GM21360 (cell line): ENCODE results near the gene NECTIN3.

Source experiments
- ATAC-seq: cut with Tn5 transposase; IDR thresholded peaks from one replicate; pipeline ENCODE4 v1.9.1; 2021; ENCODE audit warnings: mild to moderate bottlenecking, moderate library complexity; ENCODE audit not compliant: unreplicated experiment

Gene NECTIN3

DNA sequence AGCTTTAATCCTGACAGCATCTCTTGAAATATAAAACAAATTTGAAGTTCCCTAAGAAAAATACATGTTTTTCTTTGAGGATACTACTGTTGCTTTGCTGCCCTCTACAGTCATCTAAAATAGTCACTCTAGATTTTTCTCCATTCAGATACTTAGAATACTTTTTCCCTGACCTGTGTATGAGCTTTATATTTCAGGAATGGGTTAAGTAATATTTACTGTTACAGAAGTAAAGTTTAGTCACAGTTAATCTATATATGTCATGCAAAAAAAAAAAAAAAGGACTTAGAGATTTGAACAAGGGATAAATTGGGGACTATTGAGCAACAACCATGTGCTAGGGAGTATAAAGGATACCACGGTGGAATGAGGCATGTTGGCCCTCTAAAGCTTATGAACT, 8.8 kb downstream of the NECTIN3 start:
- no peak for ATAC-seq

DNA sequence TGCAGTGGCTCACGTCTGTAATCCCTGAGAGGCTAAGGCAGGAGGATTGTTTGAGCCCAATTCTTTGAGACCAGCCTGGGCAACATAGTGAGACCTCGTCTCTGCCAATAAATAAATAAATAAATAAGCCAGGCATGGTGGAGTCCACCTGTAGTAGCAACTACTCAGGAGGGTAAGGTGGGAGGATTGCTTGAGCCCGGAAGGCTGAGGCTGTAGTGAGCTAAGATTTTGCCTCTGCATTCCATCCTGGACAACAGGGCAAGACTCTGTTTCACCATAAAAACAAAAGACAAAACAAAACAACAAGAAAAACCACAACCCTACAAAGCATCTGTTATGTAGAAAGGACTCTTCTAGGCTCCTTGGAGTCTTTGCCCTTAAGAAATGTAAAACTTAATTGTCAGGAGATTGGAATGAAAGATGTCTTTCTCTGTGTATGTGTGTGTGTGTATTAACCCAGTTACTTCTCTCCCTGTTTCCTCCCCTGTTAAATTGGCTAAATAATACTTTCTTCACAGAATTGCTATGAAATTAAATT, 9.5 kb downstream of the NECTIN3 start:
- no peak for ATAC-seq

DNA sequence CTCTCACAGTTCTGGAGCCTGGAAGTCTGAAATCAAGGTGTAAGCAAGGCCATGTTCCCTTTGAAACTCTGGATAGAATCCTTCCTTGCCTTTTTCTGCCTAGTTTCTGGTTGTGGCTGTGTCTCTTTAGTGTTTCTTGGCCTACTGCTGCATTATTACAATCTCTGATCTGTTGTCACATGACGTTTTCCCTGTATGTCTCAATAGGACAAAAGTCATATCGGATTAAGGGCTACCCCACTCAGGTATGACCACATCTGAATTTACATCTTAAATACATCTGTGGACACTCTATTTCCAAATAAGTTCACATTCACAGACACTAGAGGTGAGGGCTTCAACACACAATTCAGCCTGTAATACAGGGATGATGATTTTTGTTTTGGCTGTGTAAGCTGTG, 13.3 kb downstream of the NECTIN3 start:
- ATAC-seq = no peak

DNA sequence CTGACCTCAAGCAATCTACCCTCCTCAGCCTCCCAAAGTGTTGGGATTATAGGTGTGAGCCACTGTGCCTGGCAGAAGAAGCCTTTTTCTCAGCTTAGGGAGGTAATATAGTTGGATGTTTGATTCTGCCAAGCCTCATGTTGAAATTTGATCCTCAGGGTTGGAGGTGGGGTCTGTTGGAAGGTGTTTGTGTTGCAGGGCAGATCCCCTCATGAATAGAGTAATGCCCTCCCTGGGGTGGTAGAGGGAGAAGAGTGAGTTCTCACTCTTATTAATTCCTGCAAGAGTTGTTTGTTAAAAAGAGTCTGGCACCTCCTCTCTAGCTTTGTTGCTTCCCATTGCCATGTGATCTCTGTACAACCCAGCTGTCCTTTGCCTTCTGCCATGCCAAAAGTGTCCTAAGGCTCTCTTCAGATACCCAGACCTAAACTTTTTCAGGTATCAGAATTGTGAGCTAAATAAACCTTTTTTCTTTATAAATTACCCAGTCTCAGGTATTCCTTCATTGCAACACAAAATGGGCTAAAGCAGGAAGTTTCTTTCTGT, 16.4 kb downstream of the NECTIN3 start:
- no peak for ATAC-seq

DNA sequence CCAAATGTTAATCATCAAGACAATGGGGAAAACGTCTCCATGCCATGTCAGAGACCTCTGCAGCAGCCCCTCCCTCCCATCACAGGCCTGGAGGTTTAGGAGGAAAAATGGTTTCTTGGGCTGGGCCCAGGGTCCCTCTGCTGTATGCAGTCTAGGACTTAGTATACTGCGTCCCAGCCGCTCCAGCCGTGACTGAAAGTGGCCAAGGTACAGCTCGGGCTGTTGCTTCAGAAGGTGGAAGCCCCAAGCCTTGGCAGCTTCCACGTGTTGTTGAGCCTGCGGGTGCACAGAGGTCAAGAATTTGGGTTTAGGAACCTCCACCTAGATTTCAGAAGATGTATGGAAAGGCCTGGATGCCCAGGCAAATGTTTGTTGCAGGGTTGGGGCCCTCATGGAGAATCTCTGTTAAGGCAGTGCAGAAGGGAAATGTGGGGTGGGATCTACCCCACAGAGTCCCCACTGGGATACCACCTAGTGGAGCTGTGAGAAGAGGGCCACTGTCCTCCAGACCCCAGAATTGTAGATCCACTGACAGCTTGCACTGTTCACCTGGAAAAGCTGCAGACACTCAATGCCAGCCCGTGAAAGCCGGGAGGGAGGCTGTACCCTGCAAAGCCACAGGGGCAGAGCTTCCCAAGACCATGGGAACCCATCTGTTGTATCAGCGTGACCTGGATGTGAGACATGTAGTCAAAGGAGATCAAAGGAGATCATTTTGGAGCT, 25.0 kb downstream of the NECTIN3 start:
- no peak for ATAC-seq

DNA sequence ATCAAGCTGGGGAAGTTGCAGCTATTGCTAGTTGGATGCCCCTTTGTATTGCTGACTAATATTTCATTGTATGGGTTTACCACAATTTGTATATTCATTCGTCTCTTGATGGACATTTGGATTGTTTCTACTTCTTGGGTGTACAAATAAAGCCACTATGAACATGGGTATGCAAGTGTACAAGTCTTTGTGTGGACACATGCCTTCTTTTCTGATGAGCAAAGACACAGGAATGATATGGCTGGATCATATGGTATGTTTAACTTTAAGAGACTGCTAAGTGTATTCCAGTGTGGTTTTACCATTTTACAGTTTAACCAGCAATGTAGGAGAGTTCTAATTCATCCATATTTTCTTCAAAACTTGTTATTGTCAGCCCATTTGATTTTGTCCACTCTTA, 32.2 kb downstream of the NECTIN3 start:
- ATAC-seq = no peak

DNA sequence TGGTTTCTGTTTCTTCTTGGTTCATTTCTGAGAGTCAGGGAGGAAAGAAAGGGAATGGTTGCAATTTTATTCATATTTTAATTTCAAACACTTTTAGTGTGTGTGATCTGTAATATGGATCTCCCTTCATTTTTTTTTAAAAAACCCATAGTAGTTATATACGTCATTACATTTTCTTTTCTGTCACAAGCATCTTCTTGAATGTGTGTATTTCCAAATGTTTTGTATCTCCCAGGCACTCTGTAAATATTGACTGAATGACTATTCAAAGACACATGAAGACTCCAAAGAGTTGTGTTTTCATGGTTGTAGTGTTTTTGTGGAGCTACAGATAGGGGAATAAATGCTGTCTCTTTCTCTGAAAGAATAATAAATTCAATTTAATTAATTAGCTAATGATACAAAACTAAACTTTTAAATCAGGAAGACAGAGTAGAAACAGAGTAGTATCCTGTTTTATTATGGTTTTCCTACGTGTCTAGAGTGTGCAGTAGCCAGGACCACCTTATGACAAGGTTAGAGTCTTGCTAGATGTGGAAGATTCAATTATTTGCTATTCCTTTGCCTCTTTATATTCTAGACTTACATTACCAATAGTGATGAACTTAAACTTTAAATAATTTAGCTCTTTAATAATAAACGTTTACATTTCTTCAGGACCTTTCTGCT, 35.5 kb downstream of the NECTIN3 start:
- ATAC-seq = no peak

DNA sequence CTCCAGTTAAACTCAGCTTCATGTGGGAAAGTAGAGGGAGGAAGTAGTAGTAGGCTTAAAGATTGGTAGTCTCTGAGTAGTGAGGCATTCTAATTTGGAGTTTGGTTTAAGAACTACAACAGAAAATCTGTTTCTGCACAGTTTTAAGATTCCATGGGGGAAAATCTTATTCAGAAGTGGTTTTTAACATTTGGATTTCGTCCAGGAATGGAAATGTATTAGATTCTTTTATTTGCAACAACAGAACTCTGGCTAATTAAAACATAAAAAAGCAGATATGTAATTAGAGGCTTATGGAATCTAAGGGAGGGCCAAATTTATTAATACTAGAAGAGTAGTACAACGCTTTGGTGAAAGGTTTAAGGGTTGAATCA, 36.0 kb downstream of the NECTIN3 start:
- ATAC-seq = no peak

DNA sequence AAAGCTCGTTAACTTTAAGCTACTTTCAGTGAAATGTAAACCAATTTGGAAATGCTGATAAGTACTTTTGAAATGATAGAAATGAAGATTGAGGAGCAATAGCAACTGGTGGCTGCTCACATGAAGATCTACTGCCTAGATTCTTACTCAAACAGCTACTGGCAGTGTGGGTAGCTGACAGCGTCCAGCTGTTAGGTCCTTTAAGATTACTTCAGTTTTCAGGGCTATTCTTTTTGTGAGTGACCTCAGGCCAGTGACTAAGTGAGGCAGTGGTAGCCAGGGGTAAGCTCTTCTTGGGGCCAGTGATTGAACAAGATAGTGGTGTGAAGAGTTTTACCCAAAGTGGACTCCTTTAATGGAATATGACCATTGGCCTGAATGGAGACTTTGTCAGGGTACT, 41.3 kb downstream of the NECTIN3 start:
- ATAC-seq = no peak

DNA sequence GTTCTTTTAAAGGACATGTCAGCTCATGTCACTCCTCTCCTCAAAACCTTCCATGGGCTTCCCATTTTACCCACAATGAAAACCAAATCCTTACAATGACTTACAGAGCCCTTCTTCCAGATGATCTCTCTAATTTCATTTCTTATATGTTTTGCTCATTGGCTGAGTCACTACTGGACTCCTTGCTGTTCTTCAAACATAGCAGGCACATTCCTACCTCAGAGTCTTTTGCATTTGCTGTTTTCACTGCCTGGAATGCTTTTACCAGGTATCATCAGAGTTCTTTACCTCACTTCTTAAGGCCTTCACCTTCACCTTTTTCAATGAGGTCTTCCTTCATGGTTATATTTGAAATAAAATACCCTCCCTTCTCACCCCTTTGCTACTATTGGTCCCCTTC, 57.3 kb downstream of the NECTIN3 start:
- ATAC-seq = no peak

DNA sequence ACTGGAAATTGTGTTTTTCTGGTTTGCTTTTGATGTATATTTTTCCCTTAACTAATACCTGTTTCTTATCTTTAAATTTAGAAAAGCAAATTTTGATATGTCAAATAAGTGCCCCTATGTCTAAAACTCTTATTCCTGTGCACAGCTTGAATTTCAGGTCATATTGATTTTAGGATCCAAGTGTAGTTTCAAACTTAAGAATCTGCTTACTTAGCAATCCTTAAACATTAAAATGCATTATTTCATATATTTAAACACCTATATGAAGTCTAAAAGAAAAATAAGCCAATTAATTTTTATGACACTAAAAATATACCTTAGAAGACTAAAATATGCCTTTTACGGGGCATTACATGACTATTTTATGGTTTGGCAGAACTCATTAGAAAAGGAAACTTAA, 59.2 kb downstream of the NECTIN3 start:
- no peak for ATAC-seq

DNA sequence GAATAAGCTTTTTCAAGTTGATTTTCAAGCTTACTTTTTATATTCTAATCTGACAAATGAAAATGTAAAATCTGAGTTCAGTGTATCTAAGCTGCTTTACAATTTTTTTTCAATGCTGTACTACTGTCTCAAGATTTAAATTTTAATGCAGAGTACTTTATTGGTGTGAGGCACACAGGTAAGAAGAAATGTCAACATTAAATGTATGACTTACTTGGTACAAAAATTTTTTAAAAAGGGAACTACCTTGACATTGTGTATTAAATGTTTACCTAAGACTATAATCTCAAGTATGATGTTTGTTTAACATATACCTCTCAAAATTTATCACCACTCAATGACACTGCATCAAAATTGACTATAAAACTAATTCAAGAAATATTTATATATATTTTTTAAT, 62.7 kb downstream of the NECTIN3 start:
- no peak for ATAC-seq

DNA sequence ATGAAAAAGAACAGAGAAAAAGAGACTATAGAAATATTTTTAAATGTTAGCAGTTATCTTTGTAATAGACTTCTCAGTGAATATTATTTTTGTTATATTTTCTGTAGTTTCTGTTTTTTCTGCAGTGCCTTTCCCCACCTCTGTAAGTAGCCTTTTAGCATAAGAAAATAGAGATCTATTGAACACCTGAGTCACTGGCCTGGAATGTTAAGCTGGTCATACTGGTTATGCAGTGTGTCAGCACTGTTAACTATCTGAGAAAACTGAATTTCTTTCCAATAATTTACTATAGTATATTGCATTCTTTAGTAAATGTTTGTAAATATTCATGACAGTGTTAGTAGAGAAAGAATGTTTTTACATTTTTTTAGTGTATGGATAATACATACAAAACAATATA, 79.8 kb downstream of the NECTIN3 start:
- no peak for ATAC-seq

DNA sequence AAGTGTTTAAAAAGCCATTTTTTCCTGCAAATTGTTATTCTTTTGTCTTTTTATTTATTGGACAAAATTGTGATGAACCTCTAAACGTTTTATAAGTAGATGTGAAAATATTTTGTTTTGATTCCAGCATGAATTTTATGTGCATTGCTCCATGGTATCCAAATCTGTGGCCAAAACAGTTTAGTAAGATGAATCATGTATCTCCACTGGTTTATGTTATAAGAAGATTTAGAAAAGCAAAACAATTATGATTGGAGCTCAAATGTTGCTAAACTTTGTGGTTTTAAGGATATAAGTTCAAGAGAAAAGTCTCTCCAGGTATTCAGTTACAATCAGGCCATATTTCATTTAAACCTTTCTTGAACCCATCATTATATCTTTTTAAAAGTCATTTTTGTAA, 80.9 kb downstream of the NECTIN3 start:
- no peak for ATAC-seq

DNA sequence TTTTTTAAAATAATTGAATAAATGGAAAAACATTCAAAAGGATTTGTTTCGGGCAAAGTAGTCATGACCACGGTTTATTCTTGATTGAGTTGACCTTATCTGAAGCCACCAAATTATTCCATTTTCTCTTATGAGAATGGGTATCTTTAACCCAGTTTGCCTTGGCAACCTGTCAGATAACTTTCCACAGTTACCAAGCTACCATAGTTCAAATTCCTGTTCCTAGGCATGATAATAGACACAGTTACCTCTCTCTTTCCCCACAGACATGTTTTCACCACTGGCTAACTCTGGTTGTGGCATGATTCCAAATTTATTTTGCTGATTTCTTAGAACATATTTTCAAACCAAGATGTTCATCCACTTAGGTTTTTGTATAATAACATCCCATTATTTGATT, 84.9 kb downstream of the NECTIN3 start:
- ATAC-seq = no peak

DNA sequence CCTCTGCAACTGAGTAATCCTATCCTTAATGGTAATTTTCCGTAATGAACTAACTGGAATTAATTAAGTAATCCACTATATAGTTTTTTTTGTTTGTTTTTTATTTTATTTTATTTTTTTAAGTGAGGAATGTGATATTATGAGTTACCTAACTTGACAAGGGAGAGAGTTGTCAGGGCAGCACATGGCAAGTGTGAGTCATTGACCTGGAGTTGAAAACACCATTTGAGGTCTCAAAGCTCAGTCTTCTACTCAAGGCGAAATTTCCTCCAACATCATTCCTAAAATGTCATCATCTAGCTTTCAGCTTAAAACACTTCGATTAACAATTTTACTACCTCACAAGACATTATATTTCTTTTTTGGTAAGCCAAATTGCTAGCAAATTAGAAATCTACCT, 87.8 kb downstream of the NECTIN3 start:
- ATAC-seq = no peak

DNA sequence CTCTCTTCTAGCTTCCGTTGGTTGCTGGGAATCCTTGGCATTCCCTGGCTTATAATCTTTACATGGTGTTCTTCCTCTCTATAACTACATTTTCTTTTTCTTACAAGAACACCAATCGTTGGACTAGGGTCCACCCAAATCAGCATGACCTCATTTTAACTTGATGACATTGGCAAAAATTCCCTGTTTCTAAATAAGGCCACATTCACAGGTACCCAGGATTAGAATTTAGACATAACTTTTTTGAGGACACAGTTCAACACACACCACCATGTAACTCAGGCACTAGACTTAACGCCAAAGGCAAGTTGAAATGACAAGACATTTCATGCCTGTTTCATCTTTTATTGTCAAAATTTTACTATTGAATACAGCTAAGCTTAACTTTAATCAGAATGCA, 93.0 kb downstream of the NECTIN3 start:
- ATAC-seq = no peak

DNA sequence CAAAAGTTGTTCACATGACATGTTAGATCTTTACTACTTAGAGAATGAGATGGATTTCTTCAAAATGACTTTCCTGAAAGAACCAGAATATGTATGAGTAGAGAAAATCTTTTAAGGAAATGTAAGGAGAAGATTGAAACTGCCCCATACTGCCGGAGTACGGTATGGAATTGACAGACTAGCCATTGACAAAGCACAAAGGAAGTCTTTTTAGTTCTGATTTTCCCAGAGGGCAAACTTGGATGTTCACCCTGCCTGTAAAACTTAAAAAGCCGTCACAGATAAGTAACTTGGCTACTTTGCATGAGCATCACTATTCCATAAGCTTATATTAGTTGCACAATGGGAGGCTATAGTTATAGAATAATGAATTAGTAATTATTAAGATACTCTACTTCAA, 93.8 kb downstream of the NECTIN3 start:
- ATAC-seq = no peak

DNA sequence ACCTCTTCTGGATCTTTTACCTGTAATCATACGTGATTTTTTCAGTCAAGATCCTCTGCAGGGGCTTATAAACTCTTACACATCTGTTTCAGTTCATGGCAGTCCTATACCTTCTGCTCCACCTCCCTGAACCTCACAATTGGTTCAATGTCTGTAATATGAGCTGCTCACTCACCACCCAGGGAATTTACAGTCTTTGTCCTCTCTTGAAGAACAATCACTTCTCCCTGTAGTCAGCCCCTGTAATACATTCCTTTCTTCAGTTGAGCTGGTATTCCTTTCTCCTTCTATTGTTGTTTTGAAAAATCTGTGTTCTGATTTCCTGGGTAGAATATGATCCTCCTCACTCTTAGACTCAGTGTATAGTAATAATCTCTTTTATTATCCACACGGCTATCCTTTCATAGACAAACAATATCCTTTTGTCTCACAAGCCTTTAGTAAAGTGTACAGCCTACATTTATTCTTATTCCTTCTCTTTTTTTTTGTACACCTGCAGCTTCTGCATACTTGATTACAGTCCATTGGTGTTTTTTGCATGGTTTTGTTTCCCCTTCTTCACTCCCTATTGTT, 101.8 kb downstream of the NECTIN3 start:
- ATAC-seq = no peak

DNA sequence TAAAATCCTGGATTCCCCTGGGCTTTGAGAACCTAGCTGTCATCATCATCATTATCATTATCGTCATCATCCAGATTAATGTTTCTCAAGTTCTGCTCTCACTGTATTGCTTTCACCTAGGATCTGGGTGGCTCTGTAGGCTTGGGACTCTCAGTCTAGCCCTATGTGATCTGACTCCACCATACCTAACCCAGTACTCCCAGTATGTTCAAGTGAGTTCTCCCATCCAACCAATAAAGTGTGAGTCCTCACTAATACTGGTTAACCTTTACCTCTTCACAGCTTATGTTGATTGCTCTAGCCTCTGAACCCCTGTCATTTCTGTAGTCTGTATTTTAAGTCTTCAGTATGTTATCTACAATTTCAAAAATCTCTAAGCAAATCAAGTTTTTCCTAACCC, 102.3 kb downstream of the NECTIN3 start:
- no peak for ATAC-seq

DNA sequence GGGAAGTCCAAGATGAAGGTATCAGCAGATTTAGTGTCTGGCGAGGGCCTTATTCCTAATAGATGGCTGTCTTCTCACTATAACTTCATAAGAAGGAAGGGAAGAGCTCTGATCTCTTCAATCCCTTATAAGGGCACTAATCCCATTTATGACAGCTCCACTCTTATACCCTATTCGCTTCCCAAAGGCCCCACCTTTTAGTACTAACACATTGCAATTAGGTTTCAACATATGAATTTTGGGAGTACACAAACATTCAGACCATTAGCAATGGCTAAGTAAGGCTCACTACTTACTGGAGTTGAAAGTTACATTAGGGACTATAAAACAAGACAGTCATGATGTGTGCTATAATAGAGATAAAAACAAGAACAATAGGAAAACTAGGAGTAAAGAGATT, 118.9 kb downstream of the NECTIN3 start:
- no peak for ATAC-seq

DNA sequence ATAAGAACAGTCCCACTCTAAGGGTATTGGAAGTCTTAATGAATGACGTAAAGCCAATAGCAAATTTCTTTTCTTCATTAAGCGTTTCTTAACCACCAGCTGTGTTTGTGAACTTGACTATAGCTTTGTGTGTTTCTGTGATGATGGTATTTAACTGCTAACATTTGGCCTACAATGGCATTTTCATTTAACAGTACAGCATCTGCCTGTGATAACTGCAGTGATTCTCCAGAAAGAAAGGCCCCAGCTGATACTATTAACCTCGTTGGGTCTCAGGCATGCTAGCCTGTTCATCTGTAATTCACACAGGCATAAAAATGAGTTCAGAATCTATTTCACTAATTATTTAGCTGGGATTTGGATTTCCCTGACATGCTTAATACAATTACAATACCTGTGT, 121.9 kb downstream of the NECTIN3 start:
- ATAC-seq = no peak
